Activated CD4-positive, alpha-beta T cell treated with anti-CD3 and anti-CD28 coated beads, Interleukin-10, Interleukin-2, amounts not matched to agents 100 ng/mL and 50 ng/mL, durations not matched to agents 16 hours and 8 hours (primary cell): ENCODE data around the gene CFAP65.

Source experiments
- DNase-seq: peaks from one replicate; pipeline ENCODE4 v3.0.0-alpha.2; 2020

The CFAP65 gene

DNA sequence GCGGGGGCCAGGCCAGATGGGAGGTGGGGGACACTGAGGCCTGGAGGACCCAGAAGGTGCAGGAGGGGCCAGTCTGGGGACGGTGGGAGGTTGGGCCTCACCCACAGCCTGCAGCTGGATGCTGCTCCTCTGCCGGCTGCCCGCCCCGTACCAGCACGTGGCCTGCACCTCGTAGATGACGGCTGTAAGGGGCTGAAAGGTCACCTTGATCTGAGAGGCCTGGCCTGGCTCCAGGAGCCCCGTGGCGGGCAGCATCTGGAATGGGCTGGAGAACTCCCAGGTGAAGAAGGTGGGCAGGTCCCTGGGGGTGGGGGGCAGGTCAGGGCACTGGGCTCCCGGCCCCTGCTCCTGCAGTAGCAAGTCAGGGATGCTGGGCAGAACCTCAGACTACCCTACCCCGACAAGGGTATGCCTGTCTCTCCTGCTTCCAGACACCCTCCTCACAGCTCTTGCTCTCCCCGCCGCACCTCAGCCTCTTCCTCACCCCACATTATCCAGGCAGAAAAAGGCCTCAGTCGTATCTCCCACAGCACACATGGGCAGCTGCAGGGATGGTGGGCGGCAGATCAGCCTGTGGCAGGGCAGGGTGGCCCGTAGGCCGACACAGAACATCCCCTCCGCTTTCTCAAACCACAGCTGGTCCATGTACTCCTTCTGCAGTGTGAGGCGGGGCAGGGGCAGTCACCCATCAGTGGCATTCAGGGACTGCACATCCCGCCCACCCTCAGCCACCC, 10.1 kb downstream of the CFAP65 start:
- no peak for DNase-seq

DNA sequence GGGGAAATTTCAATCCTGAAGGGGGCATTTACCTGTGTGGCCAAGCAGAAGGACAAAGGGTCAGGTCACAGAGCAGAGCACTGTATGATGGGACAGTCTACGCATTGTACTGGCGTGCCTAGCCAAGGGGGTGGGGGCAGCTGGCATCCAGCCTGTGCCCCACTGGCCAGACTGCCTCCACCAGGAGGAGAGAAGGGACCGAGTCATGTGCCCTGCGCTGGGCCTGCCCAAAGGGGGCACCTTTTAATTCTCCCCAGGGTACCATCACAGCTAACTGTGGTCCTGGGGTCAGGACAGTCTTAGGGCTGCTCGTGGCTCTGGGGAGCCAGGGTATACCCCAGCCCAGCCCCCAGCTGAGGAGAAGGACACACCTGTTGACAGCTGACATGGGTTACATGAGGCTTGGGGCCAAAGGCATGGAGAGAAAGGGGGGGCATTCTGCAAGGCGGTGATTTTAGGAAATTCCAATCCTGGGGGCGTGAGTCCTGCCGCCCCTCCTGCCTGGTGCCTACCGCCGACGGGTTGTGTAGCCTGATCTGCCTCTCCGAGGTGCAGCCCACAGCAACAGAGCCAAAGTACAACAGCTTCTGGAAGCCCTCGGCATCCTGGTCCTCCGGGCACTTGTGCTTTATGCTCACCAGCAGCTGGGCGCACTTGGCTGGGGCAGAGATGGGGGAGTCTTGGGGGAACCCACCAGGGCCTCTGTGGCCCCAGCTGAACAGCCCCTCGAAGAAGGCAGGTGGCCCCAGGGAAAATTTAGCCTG, 11.0 kb downstream of the CFAP65 start:
- no peak for DNase-seq

DNA sequence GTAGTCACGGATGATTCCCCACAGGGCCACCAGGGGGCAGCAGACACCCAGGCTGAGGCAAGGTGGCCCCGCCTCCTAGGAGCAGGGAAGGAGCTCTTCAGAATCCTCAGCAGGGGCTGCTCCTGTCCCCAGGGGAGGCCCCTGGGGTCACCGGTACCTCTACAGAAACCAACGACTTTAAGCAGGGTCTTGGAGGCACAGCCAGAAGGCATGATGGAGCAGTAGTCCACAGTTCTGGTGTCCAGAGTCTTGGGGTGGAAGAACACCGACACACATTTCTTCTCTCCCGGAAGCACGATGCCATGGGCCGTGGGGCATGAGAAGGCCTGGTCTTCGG, 11.5 kb downstream of the CFAP65 start:
- DNase-seq: peak; percentile 82

DNA sequence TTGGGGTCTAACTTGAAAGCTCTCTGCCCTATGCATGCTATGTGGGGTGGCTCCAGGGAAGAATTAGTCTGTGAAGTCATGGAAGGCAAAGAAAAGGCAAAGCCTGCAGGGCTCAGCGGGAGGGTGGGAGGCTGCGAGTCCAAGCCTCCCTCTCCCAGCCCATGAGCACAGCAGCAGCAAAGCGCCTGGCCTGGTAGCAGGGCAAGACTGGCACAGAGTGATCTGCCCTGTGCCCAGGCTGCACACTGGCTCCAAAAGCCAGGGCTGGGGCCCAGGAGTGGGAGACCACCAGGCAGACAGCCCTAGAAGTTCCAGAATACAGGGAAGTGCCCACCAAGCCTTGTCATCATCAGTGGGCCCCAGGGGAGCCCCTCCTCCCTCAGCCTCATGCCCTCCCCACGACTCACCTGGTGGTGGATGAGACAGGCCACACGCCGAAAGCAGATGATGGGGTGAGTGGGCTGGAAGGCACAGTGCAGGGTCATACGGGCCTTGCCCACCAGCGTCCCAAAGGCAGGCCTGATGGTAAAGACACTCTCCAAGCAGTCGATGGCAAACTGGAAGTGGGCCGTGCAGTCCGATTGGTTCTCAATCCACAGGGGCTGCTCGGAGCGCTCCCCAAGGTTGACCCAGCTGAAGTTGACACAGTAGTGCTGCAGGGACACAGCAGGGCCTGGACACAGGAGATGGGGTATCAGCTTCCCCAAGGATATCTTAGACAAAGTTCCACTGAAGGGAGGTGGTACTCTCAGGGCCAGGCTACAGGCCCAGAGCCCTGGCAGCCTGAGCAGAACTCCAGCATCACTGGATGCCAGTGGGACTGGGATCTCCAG, 12.1 kb downstream of the CFAP65 start:
- no peak for DNase-seq

DNA sequence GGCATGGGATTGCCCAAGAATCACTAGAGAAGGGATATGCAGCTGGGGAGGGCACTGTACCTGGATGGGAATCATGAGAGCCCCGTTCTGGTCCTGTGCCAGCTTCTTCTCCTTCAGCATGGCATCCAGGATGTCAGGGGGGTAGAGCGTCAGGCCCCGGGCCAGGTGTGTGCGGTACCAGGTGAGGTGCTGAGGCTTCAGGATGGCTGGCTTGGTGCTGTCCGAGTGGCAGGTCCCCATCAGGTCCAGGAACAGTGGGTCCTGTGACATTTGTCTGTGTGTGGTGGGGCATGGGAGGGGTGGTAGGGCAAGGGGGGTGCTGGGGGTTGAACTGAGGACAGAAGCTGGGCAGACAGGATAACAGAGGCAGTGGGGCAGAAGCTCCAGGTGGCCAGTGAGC, 13.2 kb downstream of the CFAP65 start:
- DNase-seq: no peak

DNA sequence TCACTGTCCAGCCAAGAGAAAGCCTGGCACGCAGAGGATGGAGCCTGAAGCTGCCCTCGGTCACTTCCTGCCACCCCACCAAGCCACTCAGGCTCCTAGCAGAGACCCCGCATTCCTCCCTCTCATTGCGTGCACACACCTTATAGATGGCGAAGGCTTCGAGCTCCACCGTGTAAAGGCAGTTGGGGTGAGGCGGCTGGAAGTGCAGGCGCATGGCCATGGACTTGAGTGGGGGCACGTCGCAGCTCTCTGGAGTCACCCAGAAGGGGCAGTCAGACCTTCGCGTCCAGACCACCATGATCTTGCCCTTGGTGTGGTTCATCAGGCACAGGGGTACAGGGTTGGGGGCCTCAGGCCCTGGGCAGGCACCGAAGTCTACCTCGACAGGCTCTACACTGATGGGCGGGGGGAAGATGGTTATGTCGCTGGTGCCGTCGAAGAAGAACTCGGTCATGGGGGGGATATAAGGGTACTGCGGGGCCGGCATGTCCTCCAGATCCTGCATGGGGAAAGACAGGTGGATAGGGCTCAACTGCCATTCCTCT, 13.7 kb downstream of the CFAP65 start:
- no peak for DNase-seq

DNA sequence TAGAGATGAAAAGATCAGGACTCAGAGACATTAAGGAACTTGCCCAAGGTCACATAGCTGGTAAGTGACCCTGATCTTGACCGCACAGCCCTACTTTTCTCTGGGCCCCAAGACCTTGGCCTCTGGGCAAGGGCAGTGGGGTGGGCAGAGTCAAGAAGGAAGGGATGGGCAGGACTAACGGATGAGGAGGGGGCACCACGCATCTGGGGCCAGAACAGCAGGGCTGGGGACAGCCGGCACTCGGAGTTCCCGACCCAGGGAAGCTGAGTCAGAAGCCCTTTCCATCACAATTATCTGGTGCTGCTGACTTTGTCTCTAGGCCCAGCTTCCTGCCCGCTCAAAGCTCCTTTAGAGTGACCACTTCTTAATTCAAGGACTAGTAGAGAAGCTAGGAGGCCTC, 14.4 kb downstream of the CFAP65 start:
- DNase-seq: no peak

DNA sequence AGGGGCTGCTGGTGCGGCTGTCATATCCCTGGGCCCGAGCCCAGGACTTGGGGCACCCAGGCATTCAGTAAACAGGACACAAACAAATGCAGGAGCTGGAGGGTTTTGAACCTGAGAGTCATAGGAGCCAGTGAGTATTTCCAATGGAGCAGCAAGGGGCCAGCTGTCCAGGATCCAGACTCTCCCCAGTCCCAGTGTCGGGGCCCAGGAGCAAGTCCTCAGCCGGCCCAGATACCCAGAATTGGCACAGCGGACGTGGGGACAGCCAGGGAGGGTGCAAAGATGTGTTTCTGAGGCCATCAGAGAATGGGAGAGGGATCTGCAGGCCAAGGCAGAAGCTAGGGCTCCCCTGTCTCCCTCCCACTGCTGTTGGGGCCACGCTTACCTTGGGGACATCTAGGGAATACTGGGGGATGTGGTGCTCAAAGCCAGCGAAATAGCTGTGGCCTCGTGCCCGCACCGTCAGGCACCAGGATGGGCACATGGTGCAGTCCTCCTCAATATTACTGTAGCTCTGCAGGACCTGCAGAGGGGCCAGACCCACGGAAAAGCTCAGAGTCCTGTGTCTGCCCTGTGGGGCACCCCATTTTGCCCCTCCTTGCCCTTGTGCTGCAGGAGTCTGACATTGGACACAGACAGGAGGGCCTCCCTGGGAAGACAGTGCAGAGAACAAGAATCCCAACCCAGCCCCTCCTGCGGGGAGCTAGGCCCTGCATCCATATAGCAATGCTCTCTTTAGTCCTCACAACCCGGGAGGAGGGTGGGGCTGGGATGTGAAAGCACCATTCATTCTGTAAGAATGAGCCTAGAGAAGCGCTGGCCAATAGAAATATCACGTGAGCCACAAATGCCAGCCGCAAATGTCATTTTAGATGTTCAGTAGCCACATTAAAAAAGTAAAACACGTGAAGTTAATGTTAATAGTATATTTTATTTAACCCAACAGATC, 15.4 kb downstream of the CFAP65 start:
- no peak for DNase-seq

DNA sequence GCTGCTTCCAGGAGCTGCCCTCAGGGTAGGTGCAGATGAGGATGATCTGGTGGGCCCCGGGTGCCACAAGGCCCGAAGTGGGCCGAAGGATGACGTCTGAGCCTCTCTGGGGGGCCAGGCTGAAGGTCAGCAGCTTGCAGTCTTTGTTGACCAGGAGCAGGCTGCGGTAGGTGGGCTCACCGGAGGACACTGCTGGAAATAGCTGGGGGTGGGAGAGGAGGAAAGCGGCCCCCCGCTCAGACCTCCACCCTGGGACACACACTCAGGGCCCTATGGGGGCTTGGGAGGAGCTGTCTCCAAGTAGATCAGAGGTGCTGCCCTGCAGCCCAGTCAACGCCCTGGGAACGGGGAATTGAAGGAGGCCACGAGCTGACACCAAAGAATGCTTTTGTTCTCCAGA, 17.3 kb downstream of the CFAP65 start:
- DNase-seq: no peak

DNA sequence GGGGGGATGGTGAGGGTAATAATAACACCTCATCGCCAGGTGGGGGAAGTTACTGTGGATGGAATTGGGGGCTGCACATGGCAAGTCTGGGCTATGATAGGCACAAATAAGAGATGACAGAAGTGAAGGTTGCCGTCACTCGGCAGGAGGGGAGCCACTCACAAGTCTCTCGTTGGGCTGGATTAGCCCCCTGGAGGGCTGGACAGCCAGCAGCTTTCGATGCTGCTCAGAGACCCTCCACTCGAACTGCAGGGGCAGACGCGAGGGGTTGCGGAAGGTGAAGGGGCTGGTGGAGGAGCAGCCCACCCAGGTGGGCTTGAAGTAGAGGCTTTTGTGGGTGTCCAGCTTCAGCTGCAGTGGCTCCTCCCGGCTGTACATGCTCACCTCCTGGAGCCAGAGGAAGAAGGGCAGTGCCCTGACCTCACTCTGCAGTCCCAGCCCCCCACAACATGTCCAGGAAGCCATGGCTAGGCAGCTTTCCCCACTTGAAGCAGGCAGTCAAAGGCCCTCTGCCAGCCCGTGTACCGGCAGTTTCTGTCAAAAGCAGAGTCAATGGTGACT, 18.2 kb downstream of the CFAP65 start:
- no peak for DNase-seq

DNA sequence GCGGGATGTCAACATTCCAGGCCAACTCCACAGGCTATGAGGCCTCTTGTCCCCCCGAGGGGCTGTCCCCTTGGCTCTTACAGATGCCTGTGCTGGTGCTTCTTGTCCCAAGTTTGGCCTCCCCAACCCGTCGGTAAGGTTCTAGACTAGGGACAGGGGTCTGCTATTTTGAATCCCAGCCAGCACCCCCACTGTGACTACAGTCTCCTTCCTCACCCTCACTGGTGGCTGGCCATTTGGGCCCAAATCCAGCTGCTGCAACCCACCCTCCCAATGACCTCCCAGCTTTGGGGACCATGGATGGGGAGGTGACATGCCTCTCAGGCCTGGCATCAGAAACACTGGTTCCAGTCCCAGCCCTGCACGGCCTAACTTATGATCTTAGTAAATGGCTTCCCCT, 18.7 kb downstream of the CFAP65 start:
- DNase-seq: no peak

DNA sequence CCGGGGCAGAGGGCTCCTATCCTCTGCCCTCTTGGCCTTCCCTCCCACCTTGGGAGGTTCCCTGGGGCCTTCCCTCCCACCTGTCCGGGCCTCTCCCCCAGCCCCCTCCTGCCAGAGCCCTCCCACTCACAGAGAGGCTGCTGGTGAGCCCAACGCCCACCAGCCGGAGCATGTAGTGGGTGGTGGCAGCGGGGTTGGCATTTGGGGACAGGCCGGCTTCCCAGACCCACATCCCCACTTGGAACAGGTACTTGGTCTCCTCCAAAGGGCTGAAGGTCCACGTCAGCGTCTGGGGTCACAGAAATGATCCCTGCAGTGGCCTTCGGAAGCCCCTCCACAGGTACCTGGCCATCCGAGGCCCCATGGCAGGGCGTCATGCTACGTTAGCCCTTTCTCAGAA, 19.3 kb downstream of the CFAP65 start:
- no peak for DNase-seq

DNA sequence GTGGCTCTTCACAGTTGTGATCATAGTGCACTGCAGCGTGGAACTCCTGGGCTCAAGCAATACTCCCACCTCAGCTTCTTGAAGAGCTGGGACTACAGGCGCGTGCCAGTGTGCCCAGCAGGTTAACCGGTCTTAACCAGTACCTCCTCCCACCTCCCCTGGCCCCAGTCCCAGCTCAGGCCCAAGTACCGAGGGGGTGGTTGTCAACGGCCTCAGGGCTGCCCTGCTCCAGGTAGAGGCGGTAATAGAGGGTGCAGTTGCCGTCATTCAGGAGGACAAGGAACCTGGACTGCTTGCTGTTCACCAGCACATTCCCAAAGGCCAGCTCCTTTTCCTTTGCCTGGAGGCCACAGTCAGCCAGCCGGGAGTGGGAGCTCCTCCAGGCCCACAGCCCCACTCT, 19.7 kb downstream of the CFAP65 start:
- DNase-seq: no peak

DNA sequence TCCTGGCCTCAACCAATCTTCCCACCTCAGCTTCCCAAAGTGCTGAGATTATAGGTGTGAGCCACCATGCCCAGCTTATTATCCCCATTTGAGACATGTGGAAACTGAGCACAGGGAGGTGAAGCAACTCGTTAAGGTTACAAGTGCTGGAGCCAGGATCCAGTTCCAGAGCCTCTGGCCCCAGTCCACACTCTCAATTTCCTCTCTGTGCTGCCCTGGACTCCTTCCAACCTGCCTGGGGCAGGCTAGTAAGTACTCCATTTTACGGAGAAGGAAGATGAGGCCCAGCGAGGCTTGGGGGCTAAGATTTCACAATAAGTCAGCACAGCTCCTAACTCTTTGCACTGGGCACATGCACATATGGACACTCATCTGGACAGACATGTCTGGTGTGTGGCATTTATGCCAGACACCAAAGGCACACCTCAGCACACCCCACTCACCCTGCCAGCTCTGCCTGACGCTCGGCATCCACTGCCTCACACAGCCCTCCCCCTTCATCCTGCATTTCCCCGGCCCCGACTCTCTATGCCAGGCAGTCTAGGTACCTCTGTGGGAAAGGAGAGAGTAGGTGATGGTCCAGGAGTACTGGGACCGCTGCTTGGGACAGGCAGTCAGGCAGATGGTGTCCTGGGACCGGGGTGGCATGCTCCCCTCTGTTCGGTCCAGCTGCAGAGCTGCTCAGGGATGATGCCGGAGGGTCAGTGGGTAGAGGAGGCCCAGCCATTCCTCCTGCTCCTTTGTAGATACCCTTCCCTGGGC, 20.5 kb downstream of the CFAP65 start:
- no peak for DNase-seq

DNA sequence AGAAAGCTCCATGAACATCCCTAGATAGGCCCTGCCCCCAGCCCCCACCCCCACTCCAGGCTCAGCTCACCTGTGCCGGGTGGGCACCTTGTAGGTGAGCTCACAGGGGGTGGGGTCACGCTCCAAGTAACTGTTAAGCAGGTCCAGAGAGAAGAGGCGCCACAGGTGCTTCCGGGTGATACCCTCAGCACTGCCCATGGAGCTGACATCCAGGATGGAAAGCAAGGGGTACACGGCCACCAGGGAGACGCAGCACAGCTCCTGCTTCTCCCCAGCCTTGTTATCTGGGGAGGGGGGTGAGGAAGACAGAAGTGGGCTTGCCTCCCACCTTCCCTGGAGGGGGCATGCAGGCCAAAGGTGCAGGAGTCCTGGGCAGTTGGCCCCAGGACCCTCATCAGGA, 21.9 kb downstream of the CFAP65 start:
- no peak for DNase-seq

DNA sequence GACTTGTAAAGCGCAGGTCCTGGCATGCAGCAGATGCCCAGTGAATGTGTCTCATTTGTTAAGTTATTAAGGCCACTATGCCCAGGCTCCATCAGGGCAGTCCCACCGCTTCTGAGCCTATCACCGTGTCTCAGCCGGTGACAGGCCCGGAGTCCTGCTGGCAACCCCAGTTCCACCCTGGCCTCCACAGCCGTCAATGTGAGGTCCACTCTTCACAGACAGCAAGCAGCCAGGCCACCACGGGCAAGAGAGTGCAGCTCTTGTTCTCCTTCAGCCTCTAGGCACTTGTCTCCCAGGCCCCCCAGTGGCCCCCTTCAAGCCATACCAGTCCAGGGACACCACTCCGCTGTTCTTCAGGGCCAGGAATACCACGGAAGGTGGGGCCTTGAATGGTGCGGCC, 22.6 kb downstream of the CFAP65 start:
- no peak for DNase-seq

DNA sequence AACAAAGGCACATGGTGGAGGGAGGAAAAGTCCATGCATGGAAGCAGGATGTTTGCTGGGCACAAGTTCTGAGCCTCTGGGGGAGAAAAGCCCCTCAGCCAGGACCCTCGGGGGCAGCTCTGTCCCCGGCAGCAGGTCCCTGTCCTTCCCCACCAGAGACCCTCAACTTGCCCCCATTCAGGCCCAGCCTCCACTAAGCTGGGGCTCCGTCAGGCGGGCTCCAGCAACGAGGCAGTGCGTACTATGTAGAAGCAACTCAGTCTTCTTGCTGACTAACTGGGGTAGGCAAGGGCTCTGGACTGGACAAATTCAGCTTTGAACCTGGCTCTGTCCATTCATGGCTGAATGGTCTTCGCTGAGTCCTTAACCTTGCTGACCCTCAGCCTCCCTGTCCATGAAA, 23.0 kb downstream of the CFAP65 start:
- DNase-seq: no peak

DNA sequence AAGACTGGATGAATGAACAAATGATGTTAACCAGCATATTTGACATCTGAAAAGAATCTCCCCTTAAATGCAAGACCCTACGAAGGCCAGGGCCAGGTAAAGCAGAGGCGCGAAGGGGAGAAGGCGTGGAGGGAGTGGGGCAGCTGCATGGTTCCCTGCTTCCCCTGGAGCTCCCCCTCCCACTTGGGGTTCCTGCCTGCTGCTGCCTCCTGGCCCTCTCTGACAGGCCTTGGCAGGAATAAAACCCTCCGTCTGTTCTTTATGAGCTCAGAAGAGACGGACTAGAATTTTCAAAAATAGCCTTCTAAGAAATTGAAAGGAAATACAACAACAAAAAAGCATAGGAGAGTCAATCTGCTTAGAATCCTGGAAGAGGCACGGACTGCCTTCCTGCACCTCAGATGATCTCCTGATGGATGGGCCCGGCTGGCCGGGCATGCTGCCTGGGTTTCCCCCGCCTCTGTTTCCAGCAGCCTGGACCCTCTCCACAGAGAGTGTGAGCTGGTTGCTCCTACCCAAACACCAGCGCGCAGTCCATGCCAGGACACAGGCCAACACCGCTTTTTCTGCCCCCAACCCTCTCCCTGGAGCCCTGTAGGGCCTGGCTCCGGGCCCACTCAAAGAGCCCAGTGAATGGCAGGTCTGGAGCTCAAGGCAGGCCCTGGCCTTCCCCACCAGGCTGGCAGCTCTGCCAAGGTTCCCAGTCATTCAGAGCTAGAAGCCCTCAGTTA, 23.9 kb downstream of the CFAP65 start:
- no peak for DNase-seq

DNA sequence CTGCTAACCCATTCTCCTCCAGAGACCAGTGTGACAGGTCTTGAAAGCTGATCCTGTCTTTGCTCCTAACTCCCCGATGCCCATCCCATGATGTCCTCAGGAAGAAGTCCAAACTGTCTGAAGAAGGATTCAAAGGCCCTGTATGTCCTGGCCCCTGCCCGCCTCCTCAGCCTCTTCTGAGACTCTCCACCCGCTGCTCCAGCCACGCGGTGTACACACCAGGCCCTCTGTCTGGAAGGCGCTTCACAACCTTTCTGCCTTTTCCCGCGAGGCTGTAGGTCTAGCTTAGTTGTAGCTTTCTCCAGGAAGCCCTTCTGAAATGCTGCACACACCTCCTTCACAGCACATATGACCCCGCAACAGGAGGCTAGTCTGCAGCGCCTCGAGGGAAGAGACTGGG, 24.6 kb downstream of the CFAP65 start:
- no peak for DNase-seq

DNA sequence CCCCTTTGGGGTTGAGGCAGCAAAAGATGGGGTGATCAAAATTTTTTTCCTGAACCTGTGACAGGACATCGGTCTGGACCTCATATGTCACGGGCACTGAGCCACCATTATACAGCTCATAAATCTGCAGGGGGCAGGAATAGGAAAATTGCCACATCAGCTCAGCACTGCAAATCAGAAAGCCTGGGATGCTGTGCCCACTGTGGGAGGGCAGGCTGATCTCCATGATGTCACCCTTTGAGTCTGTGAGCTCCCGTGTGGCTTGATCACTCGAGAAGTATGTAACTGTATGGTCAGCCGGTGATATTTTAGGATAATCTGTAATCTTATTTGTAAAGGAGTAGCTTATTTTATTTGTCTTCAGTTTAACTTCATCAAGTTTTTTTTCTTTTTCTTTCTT, 30.4 kb downstream of the CFAP65 start:
- DNase-seq: no peak
